ENCODE data around the gene ARHGAP8. TPM values are rescaled to one million over a fixed set of nuclear protein-coding genes. Genes with fewer than 3 reads are reported as not detected.

The ARHGAP8 gene
- polyA plus RNA-seq, 1 donor from 2014 or later, result 3.0 TPM

GRCh38 chr22:44892803-44893730 lies 140.7 kb downstream of the ARHGAP8 start:
- H3K27me3 ChIP-seq (ENCODE audit: insufficient read depth, low read depth, low read length), result no peaks in the 10 kb centered on the region
- no peaks in the 10 kb centered on the region for H4K20me1 ChIP-seq (ENCODE audit: insufficient read depth)
- H3K36me3 ChIP-seq (ENCODE audit: insufficient read depth, low read length), result peaks cover 7% of the 10 kb centered on the region
- no peaks in the 10 kb centered on the region for H3K79me2 ChIP-seq (replicated peaks; ENCODE audit: insufficient read depth, low read length)
- no peaks in the 10 kb centered on the region for H3K9me3 ChIP-seq (ENCODE audit: low read length)
- no peak overlapping the region for H3K4me3 ChIP-seq (ENCODE audit: low read length)
- TF ChIP-seq RAD21 (conservative IDR thresholded peaks at IDR 0.05), result no peak
- no peak for TF ChIP-seq REST (IDR thresholded peaks at IDR 0.05; ENCODE audit: borderline replicate concordance)
- TF ChIP-seq EP300 (conservative IDR thresholded peaks at IDR 0.05; ENCODE audit: poor library complexity, severe bottlenecking), result no peak
- no peak for TF ChIP-seq SMC3 (conservative IDR thresholded peaks at IDR 0.05; ENCODE audit: poor library complexity)
- no peak for TF ChIP-seq TAF1 (IDR thresholded peaks at IDR 0.05; ENCODE audit: low read depth)
- no peak for TF ChIP-seq POLR2AphosphoS5 (IDR thresholded peaks at IDR 0.05)
- no peak for TF ChIP-seq EZH2 (IDR thresholded peaks at IDR 0.05; ENCODE audit: borderline replicate concordance, insufficient read depth, low read length, poor library complexity, severe bottlenecking)
- no peak for TF ChIP-seq CTCF (IDR thresholded peaks at IDR 0.05; ENCODE audit: poor library complexity, severe bottlenecking)
- TF ChIP-seq MXI1 (conservative IDR thresholded peaks at IDR 0.05; ENCODE audit: poor library complexity, severe bottlenecking), result no peak
- no peak overlapping the region for H3K4me2 ChIP-seq (ENCODE audit: low read length)
- no peak overlapping the region for H2AFZ ChIP-seq (ENCODE audit: low read depth, low read length)
- H3K27ac ChIP-seq (ENCODE audit: low read length), result no peak overlapping the region
- H3K9me2 ChIP-seq (ENCODE audit: insufficient read depth, low read length), result no peaks in the 10 kb centered on the region
- H3F3A ChIP-seq (ENCODE audit: insufficient read depth, low read length, poor library complexity, severe bottlenecking), result no peaks in the 10 kb centered on the region
- H3K9ac ChIP-seq (ENCODE audit: low read length), result no peak overlapping the region

GRCh38 chr22:44893731-44894080 lies 141.3 kb downstream of the ARHGAP8 start:
- no peaks in the 10 kb centered on the region for H3K9me3 ChIP-seq (ENCODE audit: low read length)
- no peak overlapping the region for H3K9ac ChIP-seq (ENCODE audit: low read length)
- no peak overlapping the region for H3K4me2 ChIP-seq (ENCODE audit: low read length)
- no peak overlapping the region for H3K4me3 ChIP-seq (ENCODE audit: low read length)
- H3K36me3 ChIP-seq (ENCODE audit: insufficient read depth, low read length), result peaks cover 7% of the 10 kb centered on the region
- H3K9me2 ChIP-seq (ENCODE audit: insufficient read depth, low read length), result no peaks in the 10 kb centered on the region
- no peak overlapping the region for H3K27ac ChIP-seq (ENCODE audit: low read length)
- H3F3A ChIP-seq (ENCODE audit: insufficient read depth, low read length, poor library complexity, severe bottlenecking), result no peaks in the 10 kb centered on the region
- no peaks in the 10 kb centered on the region for H3K27me3 ChIP-seq (ENCODE audit: insufficient read depth, low read depth, low read length)
- H4K20me1 ChIP-seq (ENCODE audit: insufficient read depth), result no peaks in the 10 kb centered on the region
- no peaks in the 10 kb centered on the region for H3K79me2 ChIP-seq (replicated peaks; ENCODE audit: insufficient read depth, low read length)
- TF ChIP-seq EP300 (conservative IDR thresholded peaks at IDR 0.05; ENCODE audit: poor library complexity, severe bottlenecking), result no peak
- no peak for TF ChIP-seq SMC3 (conservative IDR thresholded peaks at IDR 0.05; ENCODE audit: poor library complexity)
- no peak for TF ChIP-seq EZH2 (IDR thresholded peaks at IDR 0.05; ENCODE audit: borderline replicate concordance, insufficient read depth, low read length, poor library complexity, severe bottlenecking)
- no peak for TF ChIP-seq RAD21 (conservative IDR thresholded peaks at IDR 0.05)
- no peak for TF ChIP-seq TAF1 (IDR thresholded peaks at IDR 0.05; ENCODE audit: low read depth)
- no peak for TF ChIP-seq REST (IDR thresholded peaks at IDR 0.05; ENCODE audit: borderline replicate concordance)
- no peak for TF ChIP-seq CTCF (IDR thresholded peaks at IDR 0.05; ENCODE audit: poor library complexity, severe bottlenecking)
- TF ChIP-seq MXI1 (conservative IDR thresholded peaks at IDR 0.05; ENCODE audit: poor library complexity, severe bottlenecking), result no peak
- no peak for TF ChIP-seq POLR2AphosphoS5 (IDR thresholded peaks at IDR 0.05)
- no peak overlapping the region for H2AFZ ChIP-seq (ENCODE audit: low read depth, low read length)

All from neural cell (in vitro differentiated cells).